Activated CD8-positive, alpha-beta memory T cell treated with anti-CD3 and anti-CD28 coated beads for 36 hours (primary cell): ENCODE data around the gene RND2. TPM values are rescaled to one million over a fixed set of nuclear protein-coding genes. Genes with fewer than 3 reads are reported as not detected.
"Not testable (repeated sequence)": the region's sequence is repeated elsewhere in the genome, so short reads cannot be mapped to it uniquely, and the experiment has no call there.

Source experiments
- CTCF ChIA-PET: fragments of 350-600 bp; sonication (Branson Sonifier 250); formaldehyde crosslinking; loops from one replicate; lab custom pipeline; 2021; ENCODE audit warnings: antibody characterized with exemption; lab: Charles Lee
- POLR2A ChIA-PET: fragments of 350-600 bp; sonication (Branson Sonifier 250); formaldehyde crosslinking; loops from one replicate; lab custom pipeline; 2021; ENCODE audit warnings: antibody characterized with exemption; lab: Charles Lee
- total RNA-seq, 2 experiments: library from RNA; stranded (reverse); gene quantifications; one replicate each; pipeline ENCODE4 v1.2.3, GENCODE V29; 2021

Gene RND2
- total RNA-seq, 2 experiments from 2014 or later: 0.06 TPM

GRCh38 chr17:42999003-42999525 is 26.0 kb upstream of the RND2 start:
- POLR2A ChIA-PET: interaction anchor here (0.5 to 2.3 kb wide), 9 partner anchors 8 to 440 kb away, joined by 3 to 24 read pairs (median 3); partner anchors contain the start of genes IFI35, RUNDC1 and VAT1
- CTCF ChIA-PET: interaction anchor here (1.3 to 1.8 kb wide), 5 partner anchors 8 to 166 kb away, joined by 3 to 8 read pairs (median 6); partner anchors contain the start of genes IFI35, PSME3 and RUNDC1

- CTCF ChIA-PET: not testable (repeated sequence)
- POLR2A ChIA-PET: interaction anchor here (0.6 kb wide), 1 partner anchor 169 kb away, joined by 3 read pairs; no protein-coding TSS in a partner anchor
These were observed 24.1 kb upstream of the RND2 start for GRCh38 chr17:43000894-43001293.

GRCh38 chr17:43003542-43004172 is 21.4 kb upstream of the RND2 start:
- ChIA-PET CTCF (interaction anchor here (0.8 kb wide), 1 partner anchor 99 kb away, joined by 3 read pairs; no protein-coding TSS in a partner anchor), POLR2A (interaction anchor here (0.6 kb wide), 1 partner anchor 155 kb away, joined by 3 read pairs; no protein-coding TSS in a partner anchor)

GRCh38 chr17:43006639-43007551 is 18.1 kb upstream of the RND2 start, which contains the start of gene IFI35:
Gene IFI35 (plus strand): TSS chr17:43006784. CDS start chr17:43006948, 164 bp downstream.
- CTCF ChIA-PET: interaction anchor here (0.5 to 1.0 kb wide), 3 partner anchors 9 to 1821 kb away, joined by 3 to 8 read pairs (median 3); partner anchors contain the start of gene RPL27
- POLR2A ChIA-PET: interaction anchor here (0.5 to 2.2 kb wide), 4 partner anchors 8 to 42 kb away, joined by 3 to 13 read pairs (median 4); partner anchors contain the start of gene RPL27

DNA sequence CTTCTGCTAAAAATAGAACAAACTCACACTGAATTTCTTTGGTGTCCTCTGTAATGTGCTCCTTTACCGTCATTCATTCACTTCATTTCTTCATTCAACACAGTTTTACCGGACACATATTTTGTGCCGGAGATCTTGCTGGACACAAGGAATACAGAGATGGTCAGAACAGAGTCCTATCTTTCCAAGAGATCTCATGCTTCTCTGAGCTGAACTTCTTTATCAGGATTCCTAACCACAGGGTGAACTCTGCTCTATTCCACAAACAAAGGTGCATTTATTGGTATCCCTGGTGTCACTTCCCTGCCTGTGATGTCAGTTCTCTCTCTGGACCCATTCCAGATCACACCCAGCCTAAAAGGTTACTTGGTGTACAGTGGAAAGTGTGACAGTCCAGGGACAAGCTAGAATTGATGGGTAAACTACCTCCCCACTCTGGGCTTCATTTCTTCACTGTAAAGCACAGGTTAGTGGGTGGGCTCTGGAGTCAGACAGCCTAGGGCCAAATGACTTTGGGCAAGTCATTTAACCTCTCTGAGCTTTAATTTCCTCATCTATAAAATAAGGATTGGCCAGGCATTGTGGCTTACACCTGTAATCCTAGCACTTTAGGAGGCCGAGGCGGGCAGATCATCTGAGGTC is 14.2 kb upstream of the RND2 start:
- ChIA-PET POLR2A (no interaction called here), CTCF (no interaction called here)

DNA sequence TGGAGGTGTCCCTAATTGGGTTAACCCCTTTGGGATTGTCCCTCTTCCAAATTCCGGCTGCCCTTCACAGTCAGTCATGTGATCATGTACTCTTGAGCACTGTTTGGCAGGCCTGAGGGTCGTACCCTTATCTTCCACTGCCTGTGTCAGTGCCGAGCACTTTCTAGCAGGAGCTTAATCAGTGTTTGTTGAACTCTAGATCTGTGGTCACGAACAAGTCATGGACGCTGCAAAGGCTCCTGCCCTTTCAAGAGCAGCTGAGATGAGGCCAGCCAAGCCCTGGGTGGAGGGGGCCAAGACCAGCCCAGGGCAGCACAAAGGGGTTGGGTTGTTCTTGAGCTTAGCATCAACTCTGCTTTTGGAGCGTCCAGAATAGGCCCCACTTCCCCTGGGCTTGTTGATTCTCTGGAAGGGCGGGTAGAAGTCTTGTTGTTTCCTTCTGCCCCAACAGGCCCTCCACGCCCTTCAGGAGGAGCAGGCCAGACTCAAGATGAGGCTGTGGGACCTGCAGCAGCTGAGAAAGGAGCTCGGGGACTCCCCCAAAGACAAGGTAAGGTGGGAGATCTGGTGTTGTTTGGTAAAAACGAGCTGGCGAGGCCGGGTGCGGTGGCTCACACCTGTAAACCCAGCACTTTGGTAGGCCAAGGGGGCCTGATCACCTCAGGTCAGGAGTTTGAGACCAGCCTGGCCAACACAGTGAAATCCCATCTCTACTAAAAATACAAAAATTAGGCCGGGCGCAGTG is 13.1 kb upstream of the RND2 start:
- POLR2A ChIA-PET: interaction anchor here (0.8 kb wide), 1 partner anchor 13 kb away, joined by 3 read pairs; no protein-coding TSS in a partner anchor
- CTCF ChIA-PET: interaction anchor here (0.5 kb wide), 1 partner anchor 1989 kb away, joined by 3 read pairs; no protein-coding TSS in a partner anchor

- ChIA-PET CTCF (no interaction called here), POLR2A (no interaction called here)
These were observed 11.7 kb upstream of the RND2 start for GRCh38 chr17:43013296-43013695.

DNA sequence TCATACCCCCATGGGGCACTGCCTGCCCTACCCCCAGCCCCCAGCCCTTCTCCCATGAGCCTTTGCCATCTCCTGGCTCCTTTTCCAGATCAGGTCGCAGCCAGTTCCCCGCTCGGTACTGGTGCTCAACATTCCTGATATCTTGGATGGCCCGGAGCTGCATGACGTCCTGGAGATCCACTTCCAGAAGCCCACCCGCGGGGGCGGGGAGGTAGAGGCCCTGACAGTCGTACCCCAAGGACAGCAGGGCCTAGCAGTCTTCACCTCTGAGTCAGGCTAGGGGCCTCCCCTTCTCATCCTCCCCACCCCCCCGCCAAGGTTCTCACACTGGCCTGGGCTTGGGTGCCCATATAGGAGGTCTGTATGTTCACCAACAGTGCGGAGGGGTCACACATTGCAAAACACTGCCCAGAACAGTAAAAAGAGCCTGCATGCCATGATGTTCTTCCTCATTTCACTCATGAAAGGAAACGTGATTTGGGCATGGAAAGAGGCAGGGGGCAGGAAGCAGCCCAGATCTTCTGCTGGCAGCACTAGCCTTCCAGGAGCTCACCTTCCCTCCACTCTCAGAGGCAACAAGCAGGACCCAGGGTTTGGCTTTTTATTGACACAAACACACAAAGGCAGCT is 10.9 kb upstream of the RND2 start:
- POLR2A ChIA-PET: interaction anchor here (1.0 kb wide), 1 partner anchor 16 kb away, joined by 4 read pairs; the partner anchor contains the start of gene RPL27
- CTCF ChIA-PET: no interaction called here

- ChIA-PET POLR2A (interaction anchor here (1.0 kb wide), 1 partner anchor 17 kb away, joined by 4 read pairs; the partner anchor contains the start of gene RPL27), CTCF (interaction anchor here (0.6 kb wide), 1 partner anchor 820 kb away, joined by 3 read pairs; no protein-coding TSS in a partner anchor)
These were observed 10.1 kb upstream of the RND2 start for GRCh38 chr17:43014649-43015542.

GRCh38 chr17:43015579-43015978 is 9.5 kb upstream of the RND2 start:
- CTCF ChIA-PET: no interaction called here
- POLR2A ChIA-PET: interaction anchor here (1.0 kb wide), 1 partner anchor 18 kb away, joined by 4 read pairs; the partner anchor contains the start of gene RPL27

DNA sequence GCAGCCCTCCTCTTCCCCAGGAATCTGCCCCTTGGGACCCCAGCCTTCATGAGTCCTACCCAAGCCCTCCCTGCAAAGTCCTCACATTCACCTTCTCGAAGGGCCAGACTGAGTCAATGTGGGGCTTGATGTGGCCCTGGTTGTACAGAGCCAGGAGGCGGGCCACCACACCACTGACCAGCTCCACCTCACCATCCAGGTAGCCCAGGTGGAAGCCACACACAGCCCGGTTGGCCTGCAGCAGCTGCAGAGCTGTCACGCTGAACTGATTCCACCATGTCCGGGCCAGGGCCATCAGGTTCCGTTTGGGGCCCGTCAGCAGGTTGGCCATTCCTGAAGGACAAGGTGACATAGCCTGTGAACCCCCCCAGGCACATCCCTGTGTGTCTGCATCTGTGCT is 8.8 kb upstream of the RND2 start:
- ChIA-PET POLR2A (no interaction called here), CTCF (no interaction called here)

DNA sequence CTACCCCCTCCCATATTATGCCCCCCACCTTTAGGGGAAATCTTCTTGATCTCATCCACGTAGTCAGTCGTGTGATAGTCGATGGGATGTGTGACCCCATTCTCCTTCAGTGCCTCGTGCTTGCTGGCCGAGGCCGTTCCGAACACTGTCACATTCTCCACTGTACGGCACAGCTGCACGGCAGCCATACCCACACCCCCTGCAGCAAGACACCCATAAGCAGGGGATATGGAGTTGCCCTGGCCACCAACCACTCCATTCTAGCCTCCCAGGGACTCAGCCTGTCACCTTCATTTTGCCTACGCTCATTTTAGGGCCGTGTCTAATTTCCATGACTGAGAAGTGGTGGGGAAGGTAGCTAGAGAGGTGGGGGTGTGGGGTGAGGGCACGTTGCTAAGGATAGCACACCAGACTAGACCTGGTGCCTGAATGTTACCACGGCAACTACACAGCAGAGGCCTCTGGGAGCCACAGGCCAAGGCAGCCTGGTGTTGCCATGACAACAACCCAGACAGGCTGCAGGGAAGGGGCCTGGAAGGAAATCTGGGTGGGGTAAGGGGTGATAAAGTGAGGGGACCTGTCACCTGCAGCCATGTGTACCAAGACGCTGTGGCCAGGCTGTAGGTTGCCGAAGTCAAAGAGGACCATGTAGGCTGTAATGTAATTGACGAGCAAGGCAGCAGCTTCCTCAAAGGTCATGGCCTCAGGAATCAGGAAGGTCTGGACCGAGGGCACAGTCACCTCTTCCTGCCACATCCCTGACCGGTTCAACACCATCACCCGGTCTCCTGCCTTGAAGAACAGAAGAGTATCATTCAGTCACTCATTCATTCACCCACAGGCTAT is 6.8 kb upstream of the RND2 start:
- ChIA-PET POLR2A (interaction anchor here (1.1 kb wide), 1 partner anchor 20 kb away, joined by 4 read pairs; the partner anchor contains the start of gene RPL27), CTCF (no interaction called here)

DNA sequence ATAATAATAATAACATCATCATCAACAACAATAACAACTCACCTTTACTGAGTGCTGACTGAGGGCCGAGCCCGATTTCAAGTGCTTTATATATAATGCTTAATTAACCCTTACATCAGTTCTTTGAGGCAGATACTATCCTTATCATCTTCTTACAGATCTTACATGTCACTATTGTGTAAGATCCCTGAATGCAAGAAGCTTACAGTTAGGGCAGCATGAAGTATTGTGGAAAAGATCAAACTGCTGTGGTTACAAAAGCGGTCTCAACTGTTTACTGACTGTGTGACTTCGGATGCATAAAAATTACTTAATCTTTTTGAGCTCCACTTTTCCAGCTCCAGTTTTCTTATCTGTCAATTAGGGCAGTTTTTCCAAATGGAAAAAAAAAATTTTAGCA is 6.1 kb upstream of the RND2 start:
- ChIA-PET POLR2A (interaction anchor here (1.1 kb wide), 1 partner anchor 21 kb away, joined by 4 read pairs; the partner anchor contains the start of gene RPL27), CTCF (no interaction called here)

GRCh38 chr17:43019418-43019817 is 5.6 kb upstream of the RND2 start:
- ChIA-PET CTCF (no interaction called here), POLR2A (interaction anchor here (1.1 kb wide), 1 partner anchor 21 kb away, joined by 4 read pairs; the partner anchor contains the start of gene RPL27)

DNA sequence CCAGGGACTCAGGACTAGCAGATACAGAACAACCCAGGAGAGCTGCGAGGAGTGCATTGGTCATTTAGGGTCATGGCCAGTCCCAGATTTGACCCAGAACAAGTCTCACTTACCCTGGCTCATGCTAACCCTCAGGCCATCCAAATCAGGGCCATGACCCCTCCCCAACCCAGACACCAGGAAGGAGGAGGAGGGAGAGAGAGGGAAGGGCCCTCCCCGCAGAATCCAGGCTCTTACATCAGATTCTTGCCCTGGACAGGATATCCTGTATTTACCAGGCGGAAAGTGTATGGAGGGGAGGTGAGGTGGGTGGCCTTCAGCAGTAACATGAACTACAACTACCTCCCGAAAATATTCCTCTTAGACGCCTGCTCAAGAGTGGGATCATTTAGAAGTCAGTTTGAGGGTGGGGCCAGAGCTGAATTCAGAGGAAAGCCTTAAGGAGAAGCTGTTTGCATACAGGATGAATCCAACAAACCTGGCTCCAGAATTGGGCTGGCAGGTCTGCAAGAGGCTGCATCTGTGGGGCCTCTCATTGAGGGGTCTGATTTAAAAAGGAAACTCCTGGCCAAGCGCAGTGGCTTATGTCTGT is 4.9 kb upstream of the RND2 start:
- POLR2A ChIA-PET: interaction anchor here (0.9 kb wide), 1 partner anchor 319 kb away, joined by 3 read pairs; no protein-coding TSS in a partner anchor
- CTCF ChIA-PET: no interaction called here
